Upper lobe of left lung (tissue), 6 donors: ENCODE measurements around the gene SPATA20. TPM values are rescaled to one million over a fixed set of nuclear protein-coding genes. Genes with fewer than 3 reads are reported as not detected.

Experiments used
- ATAC-seq, 2 donors: fragments of 200-7000 bp; cut with Tn5 transposase; one replicate each; pipeline ENCODE4 v1.9.1; 2022; ENCODE audit warnings: mild to moderate bottlenecking in 2 of 2, moderate library complexity in 2 of 2; ENCODE audit not compliant: low FRiP score in 2 of 2
- DNase-seq, 2 donors: peaks; one replicate each; pipeline ENCODE4 v3.0.0-alpha.2; 2019 to 2020
- H3K27ac ChIP-seq, 4 donors: fragments of 200-600 bp; sonication (generic); one replicate each; pipeline ENCODE4 v1.5.1; 2016 to 2019
- H3K27me3 ChIP-seq, 4 donors: fragments of 200-600 bp; sonication (generic); one replicate each; pipeline ENCODE4 v1.5.1; 2017 to 2019
- H3K36me3 ChIP-seq, 4 donors: fragments of 200-600 bp; sonication (generic); one replicate each; pipeline ENCODE4 v1.5.1; 2016 to 2019
- H3K4me1 ChIP-seq, 4 donors: fragments of 200-600 bp; sonication (generic); one replicate each; pipeline ENCODE4 v1.5.1; 2018 to 2019
- H3K4me3 ChIP-seq, 4 donors: fragments of 200-600 bp; sonication (generic); one replicate each; pipeline ENCODE4 v1.5.1; 2017 to 2019; ENCODE audit warnings: mild to moderate bottlenecking in 2 of 4, moderate library complexity in 1 of 4
- H3K9me3 ChIP-seq, 4 donors: fragments of 200-600 bp; sonication (generic); one replicate each; pipeline ENCODE4 v1.5.1; 2018 to 2019
- EP300 ChIP-seq, 4 donors: sonication (generic); formaldehyde crosslinking; IDR thresholded peaks; one replicate each; pipeline ENCODE4 v1.5.1; 2017; ENCODE audit warnings: antibody characterized with exemption in 4 of 4, control low read depth in 2 of 4
- POLR2A ChIP-seq, 4 donors: fragments of 450-650 bp; IDR thresholded peaks; one replicate each; pipeline ENCODE4 v1.5.1; 2016 to 2017; ENCODE audit warnings: antibody characterized with exemption in 4 of 4, mild to moderate bottlenecking in 2 of 4
- POLR2AphosphoS5 ChIP-seq, 2 donors: sonication (generic); formaldehyde crosslinking; IDR thresholded peaks; one replicate each; pipeline ENCODE4 v1.5.1; 2017; ENCODE audit warnings: antibody characterized with exemption in 2 of 2
- WGBS, 2 donors: methylation state at CpG; one replicate each; pipeline ENCODE4 v1.1.5; 2017 to 2018; 5-methylcytosine and 5-hydroxymethylcytosine counted together
- total RNA-seq, 6 donors: library from RNA; depleted of rRNA in 4 of 6; stranded (reverse); fragments of >200 nt in 4 of 6; gene quantifications; one replicate each; pipeline versions ENCODE4 v1.1.0 to v1.2.1, GENCODE V29; 2016 to 2021
- TF ChIP-seq, protein P1 (sequence below), 6 experiments: fragments of 450-650 bp in 4 of 6; fragments of 200-600 bp in 2 of 6; sonication (generic) in 2 of 6; IDR thresholded peaks; one replicate each; pipeline ENCODE4 v1.5.1; 2016 to 2019; ENCODE audit warnings: antibody characterized with exemption in 6 of 6
- donor health status: DM: no; HTN: no; CAD: no; lungs with moderate emphysema.
- donor health status: DM: no; HTN: yes; CAD: no; lungs with severe emphysema.

Gene SPATA20
- total RNA-seq, 6 donors from 2014 or later, result 32.9 to 111 (median 46.4) TPM

DNA sequence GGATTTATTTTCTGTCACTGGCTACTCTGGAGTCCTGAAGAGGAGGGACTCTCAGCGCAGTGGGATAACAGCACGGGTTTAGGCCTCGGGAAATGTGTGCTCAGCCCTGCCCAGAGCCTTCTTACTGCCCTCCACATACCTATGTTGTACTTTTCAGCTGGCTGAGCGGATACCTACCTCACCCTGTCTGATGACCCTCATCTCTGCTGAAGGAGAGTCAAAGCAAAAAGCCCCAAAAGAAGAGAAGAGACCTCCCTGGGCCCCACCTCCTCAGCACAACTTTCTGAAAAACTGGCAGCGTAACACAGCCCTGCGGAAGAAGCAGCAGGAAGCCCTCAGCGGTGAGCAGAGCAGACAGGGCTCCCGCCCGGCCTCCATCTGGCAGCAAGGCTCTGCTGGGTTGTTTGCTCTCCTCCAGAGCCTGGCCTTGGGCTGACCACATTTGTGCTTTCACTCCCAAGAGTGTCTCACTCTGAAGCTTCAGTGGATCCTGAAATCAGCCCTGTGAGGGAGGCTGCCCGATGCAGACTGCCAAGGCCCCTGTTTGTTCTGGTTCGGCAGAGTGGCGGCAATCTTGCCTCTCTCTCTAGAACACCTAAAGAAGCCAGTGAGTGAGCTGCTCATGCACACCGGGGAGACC is 28.5 kb upstream of the SPATA20 start:
- WGBS, 2 donors, result 81 to 89% methylated on average over 8 to 13 of the region's 13 CpGs
- Histone ChIP-seq H3K9me3 (no peaks in the 10 kb centered on the region), H3K27me3 (no peaks in the 10 kb centered on the region), H3K27ac (no peak overlapping the region), H3K4me1 (no peaks in the 10 kb centered on the region), H3K36me3 (no peaks in the 10 kb centered on the region), H3K4me3 (no peak overlapping the region)
- ATAC-seq (no peak), DNase-seq (no peak)
- no peak for TF ChIP-seq POLR2A (IDR thresholded peaks at IDR 0.05)
- no peak for TF ChIP-seq POLR2AphosphoS5 (IDR thresholded peaks at IDR 0.05)
- TF ChIP-seq, protein P1, sequence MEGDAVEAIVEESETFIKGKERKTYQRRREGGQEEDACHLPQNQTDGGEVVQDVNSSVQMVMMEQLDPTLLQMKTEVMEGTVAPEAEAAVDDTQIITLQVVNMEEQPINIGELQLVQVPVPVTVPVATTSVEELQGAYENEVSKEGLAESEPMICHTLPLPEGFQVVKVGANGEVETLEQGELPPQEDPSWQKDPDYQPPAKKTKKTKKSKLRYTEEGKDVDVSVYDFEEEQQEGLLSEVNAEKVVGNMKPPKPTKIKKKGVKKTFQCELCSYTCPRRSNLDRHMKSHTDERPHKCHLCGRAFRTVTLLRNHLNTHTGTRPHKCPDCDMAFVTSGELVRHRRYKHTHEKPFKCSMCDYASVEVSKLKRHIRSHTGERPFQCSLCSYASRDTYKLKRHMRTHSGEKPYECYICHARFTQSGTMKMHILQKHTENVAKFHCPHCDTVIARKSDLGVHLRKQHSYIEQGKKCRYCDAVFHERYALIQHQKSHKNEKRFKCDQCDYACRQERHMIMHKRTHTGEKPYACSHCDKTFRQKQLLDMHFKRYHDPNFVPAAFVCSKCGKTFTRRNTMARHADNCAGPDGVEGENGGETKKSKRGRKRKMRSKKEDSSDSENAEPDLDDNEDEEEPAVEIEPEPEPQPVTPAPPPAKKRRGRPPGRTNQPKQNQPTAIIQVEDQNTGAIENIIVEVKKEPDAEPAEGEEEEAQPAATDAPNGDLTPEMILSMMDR (IDR thresholded peaks at IDR 0.05), result no peak
- no peak for TF ChIP-seq EP300 (IDR thresholded peaks at IDR 0.05)

DNA sequence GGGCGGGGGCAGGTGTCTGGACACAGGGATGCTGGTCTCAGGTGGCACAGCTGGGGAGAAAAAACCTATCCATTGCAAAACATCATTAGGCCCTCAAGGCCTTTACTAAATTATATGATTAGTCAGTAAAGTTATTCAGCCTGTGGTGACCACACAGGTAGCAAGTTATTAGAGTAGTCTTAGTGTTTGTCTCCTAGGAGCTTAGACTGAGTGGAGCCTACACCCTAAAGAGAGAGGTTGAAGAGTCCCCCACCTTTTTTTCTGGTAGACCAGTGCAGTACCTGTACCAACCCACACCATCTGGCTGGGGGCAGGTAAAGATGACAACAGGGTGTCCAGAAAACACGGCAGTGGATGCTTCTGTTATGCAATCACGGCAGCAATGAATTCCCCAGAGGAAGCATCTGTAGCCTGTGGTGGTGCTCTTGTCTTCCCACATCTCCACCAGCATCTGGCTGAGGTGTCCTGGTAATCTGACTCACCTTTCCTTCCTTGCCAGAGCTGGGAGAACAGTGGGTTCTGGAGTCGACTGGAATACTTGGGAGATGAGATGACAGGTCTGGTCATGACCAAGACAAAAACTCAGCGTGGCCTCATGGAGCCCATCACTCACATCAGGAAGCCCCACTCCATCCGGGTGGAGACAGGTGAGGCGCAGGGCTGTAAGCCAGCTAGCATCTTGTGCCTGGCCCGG is 27.7 kb upstream of the SPATA20 start:
- DNase-seq, result no peak
- H3K4me1 ChIP-seq, result no peaks in the 10 kb centered on the region
- H3K4me3 ChIP-seq, result no peak overlapping the region
- no peaks in the 10 kb centered on the region for H3K9me3 ChIP-seq
- TF ChIP-seq POLR2A (IDR thresholded peaks at IDR 0.05) (no peak), EP300 (IDR thresholded peaks at IDR 0.05) (no peak), POLR2AphosphoS5 (IDR thresholded peaks at IDR 0.05) (no peak)
- TF ChIP-seq, protein P1 (IDR thresholded peaks at IDR 0.05), result no peak
- no peak overlapping the region for H3K27ac ChIP-seq
- no peaks in the 10 kb centered on the region for H3K36me3 ChIP-seq
- H3K27me3 ChIP-seq, result no peaks in the 10 kb centered on the region
- ATAC-seq, result no peak
- WGBS, 2 donors, result 86 to 92% methylated on average over 8 of the region's 8 CpGs

DNA sequence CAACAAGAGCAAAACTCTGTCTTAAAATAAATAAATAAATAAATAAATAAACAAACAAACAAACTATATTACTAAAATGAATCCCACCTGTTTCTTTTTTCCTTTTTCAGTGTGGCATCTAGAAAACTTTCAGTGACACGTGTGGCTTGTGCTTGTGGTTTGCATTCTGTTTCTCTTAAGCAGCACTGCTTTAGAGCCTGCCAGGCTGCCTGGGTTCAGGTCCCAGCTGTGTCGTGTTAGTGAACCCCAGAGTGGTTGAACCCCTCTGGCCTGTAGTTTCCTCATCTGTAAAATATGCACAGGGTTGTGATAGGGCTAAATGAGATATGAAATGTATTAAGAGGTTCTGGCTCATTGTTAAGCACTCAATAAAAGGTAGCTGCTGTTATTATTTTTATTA is 26.5 kb upstream of the SPATA20 start:
- ATAC-seq, result no peak
- Histone ChIP-seq H3K4me1 (no peaks in the 10 kb centered on the region), H3K36me3 (no peaks in the 10 kb centered on the region), H3K9me3 (no peaks in the 10 kb centered on the region), H3K27ac (no peak overlapping the region), H3K27me3 (no peaks in the 10 kb centered on the region), H3K4me3 (no peak overlapping the region)
- WGBS, 2 donors, result 69 to 82% methylated on average over 2 of the region's 2 CpGs
- DNase-seq, result no peak
- no peak for TF ChIP-seq POLR2A (IDR thresholded peaks at IDR 0.05)
- no peak for TF ChIP-seq EP300 (IDR thresholded peaks at IDR 0.05)
- TF ChIP-seq, protein P1 (IDR thresholded peaks at IDR 0.05), result no peak
- no peak for TF ChIP-seq POLR2AphosphoS5 (IDR thresholded peaks at IDR 0.05)

DNA sequence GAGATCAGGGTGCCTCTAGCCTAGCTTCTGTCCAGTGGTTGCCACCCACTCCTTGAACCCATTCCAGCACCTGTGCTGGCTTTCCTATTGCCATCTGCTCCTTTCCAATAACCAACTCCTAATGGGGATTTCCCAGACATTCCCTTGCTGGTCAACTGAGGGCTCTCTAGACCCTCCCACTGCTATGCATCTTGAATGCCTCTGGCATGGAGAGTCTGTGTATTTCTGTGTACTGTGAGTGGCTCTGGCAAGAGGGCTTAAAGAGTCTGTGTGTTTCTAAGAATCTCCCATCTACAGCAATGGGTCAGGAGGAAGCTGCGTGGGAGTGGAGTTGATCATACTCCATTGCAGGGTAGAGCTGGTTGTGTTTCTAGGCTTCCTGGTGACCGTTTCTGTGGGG is 25.5 kb upstream of the SPATA20 start:
- H3K4me1 ChIP-seq, result no peaks in the 10 kb centered on the region
- ATAC-seq, result no peak

More for the DNA sequence above, 25.5 kb upstream of the SPATA20 start:
- DNase-seq, result no peak
- H3K36me3 ChIP-seq, result no peaks in the 10 kb centered on the region
- no peaks in the 10 kb centered on the region for H3K9me3 ChIP-seq
- no peak overlapping the region for H3K4me3 ChIP-seq
- H3K27me3 ChIP-seq, result no peaks in the 10 kb centered on the region
- TF ChIP-seq POLR2AphosphoS5 (IDR thresholded peaks at IDR 0.05) (no peak), POLR2A (IDR thresholded peaks at IDR 0.05) (no peak), EP300 (IDR thresholded peaks at IDR 0.05) (no peak)
- TF ChIP-seq, protein P1 (IDR thresholded peaks at IDR 0.05), result no peak
- no peak overlapping the region for H3K27ac ChIP-seq
- 20 to 57% methylated on average over 1 to 2 of the region's 2 CpGs for WGBS, 2 donors
